GM18505 (cell line): ENCODE data around the gene UCK2.

Experiments used
- ATAC-seq: cut with Tn5 transposase; IDR thresholded peaks from one replicate; pipeline ENCODE4 v1.9.1; 2021; ENCODE audit not compliant: unreplicated experiment
- POLR2A ChIP-seq: IDR thresholded peaks from 4 replicates; pipeline ENCODE4 v1.6.1; 2011; ENCODE audit warnings: borderline replicate concordance; ENCODE audit not compliant: insufficient read depth, insufficient read length; ENCODE audit errors: extremely low read depth

Gene UCK2

DNA sequence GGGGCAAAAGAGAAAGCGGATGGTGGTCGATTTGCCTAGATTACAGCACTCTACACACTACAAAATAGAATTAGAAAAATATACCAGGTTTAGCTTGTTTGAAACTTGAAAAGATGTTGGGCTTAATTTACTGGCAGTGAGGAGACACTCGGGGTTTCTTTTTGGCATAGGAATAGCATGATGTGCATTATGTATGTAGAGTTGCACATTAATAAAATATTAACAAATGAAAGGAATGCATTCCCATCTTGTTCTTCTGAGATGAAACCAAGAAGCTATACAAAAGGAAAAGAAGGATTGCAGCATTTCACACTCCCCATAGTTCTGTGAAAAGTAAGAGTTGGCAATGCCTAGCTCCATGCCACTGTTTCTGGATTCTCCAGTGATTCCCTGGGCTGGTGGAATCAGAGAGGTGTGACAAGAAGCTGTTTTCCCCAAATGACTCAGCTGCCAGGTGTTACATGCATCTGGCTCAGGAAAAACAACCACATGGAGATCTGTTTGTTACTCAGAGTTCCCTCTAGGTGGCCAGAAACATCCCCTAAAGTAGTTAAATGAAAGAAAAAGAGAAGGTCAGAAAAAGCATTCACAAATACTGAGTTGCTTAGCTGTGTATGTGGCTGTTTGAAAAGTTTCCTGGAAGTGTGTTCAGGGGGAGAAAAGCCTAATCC is 115.6 kb downstream of the UCK2 start:
- ATAC-seq: no peak
- TF ChIP-seq POLR2A: no peak

DNA sequence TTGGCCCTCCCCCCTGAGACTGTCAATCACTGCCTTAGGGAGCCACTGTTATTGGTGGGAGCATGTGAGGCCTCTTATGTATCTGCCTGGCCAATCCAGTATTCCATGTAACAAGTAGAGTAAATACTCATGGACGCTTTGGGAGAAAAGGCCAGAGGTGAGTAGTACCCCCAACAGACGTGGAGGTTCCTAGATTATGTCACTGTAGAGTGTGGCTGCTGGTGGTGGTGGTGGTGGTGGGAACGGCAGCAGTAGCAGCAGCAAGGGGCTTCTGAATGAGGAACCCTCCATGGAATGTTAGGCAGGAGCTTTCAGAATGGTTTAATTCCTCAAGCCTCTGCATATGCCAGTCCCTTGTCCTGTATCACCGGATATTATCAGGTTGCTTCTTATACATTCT is 118.5 kb downstream of the UCK2 start:
- no peak for TF ChIP-seq POLR2A
- no peak for ATAC-seq

DNA sequence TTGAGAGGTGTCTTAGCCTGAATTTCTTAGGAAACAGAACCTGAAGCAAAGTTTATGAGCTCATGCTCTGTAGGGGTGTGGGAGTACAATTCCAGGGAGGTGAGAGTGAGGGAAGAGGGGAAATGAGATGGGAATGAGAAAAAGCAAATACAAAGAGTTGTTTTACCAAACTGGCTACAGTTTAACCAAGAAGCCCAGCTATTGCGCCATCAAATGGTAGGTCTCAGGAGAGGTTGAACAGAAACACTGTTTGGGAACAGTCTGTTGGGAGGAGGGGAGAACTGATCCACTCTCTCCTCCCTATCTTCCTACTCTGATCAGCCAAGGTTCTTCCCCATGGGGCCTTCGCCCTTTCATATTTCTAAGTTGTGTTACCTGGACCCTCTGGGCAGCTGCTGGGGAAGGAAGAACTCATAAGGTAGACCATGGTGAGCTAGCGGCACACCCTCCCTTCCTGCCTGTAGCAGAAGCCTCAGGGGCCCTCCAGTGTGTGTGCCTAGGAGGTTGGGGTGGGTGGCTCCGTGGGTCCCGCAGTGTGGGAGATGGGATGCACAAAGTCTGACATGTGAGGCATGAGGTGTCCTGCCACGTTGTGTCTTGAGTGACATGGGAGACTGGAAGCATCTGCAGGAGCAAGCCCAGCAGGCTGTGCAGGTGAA is 120.5 kb downstream of the UCK2 start:
- no peak for TF ChIP-seq POLR2A
- no peak for ATAC-seq

- no peak for ATAC-seq
- TF ChIP-seq POLR2A: no peak
Observed at GRCh38 chr1:165949335-165950130, 122.1 kb downstream of the UCK2 start.

DNA sequence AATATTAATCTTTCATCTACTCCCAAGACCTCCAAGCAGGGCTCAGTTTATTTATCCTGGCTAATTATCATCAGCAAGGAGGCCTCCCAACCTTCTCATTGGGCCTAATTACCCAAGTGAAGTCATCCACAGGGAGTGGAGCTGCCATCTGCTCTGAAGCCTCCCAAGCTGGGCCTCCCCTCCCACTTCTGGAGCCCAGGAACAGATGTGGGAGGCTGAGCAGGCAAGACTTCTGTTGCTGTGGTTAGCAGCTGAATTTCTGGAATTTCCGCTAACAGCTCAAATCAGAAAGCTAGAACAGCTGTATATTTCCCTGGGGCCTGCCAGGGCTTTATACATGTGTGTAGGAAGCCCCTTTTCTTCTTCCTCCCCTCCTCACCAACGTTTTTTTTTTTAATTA is 127.5 kb downstream of the UCK2 start:
- TF ChIP-seq POLR2A: no peak
- ATAC-seq: no peak

- ATAC-seq: no peak
- TF ChIP-seq POLR2A: no peak
Observed at GRCh38 chr1:165958306-165958705, 130.9 kb downstream of the UCK2 start.

GRCh38 chr1:165960136-165960535 is 132.7 kb downstream of the UCK2 start:
- no peak for TF ChIP-seq POLR2A
- no peak for ATAC-seq

DNA sequence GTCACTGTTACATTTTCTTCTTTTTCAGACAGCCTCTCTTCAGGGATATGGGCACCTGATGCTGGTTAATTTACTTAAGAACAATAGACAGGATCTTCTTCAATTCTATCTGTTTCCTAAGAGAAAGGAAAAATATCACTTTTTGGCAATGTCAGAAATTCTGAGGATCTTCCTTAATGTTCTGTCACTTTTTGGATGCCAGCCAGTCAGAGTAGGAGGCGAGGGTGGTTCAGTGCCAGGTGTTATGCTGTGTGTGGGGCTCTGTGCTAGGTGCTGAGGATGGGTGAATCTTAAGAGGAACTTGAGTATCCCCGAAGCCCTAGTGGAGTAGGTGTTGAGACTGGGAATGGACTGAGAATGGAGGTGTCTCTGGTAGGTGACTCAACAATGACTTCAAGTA is 133.5 kb downstream of the UCK2 start:
- no peak for ATAC-seq

More for the DNA sequence above, 133.5 kb downstream of the UCK2 start:
- TF ChIP-seq POLR2A: no peak
